NT2/D1 (cell line): ENCODE measurements around the gene NSD1.

ENCODE experiments used
- SUZ12 ChIP-seq: IDR thresholded peaks from 2 replicates; pipeline ENCODE4 v1.6.1; 2011; ENCODE audit not compliant: insufficient read length, insufficient read depth; ENCODE audit errors: extremely low read depth
- YY1 ChIP-seq: IDR thresholded peaks from 2 replicates; pipeline ENCODE4 v1.6.1; 2011; ENCODE audit not compliant: insufficient read length, insufficient read depth
- ZNF274 ChIP-seq: IDR thresholded peaks from 2 replicates; pipeline ENCODE4 v1.6.1; 2011; ENCODE audit warnings: mild to moderate bottlenecking, low read depth, low read length

DNA sequence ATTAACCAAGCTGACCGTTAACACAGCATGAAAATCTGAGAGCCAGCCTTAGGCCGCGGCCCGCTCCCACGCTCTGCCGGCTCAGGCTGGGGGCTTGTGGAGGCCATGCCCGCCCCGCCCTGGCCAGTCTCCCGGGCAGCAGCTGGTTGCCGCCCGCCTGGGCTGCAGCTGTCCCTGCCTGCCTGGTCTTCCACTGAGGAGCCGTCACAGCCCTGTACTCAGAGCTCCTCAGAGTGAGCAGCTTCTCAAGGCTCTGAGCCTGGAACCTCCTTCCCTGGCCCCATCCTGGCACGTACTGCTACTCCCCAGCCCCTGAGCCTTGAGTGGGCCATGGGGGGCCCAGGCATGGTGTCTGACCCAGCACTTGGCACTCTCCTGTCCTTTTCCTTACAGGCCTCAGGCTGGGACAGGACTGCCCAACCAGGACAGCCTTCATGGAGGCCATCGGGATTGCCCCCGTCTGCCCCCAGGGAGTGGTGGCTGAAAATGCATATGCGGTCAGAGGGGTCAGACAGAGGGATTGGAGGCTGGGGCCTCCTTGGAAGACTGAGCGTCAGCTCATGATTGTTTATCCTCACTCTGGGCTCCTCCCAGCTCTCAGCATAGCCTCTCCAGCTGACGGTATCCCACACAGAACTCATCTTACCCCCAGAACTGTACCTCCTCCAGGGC is 35.0 kb upstream of the NSD1 start:
- TF ChIP-seq SUZ12 (no peak), ZNF274 (no peak), YY1 (no peak)
